ENCODE data around the gene CORO1C.

Gene CORO1C

GRCh38 chr12:108609537-108610335 lies 121.6 kb downstream of the CORO1C start:
- peaks cover 4% of the 10 kb centered on the region for H3K9me3 ChIP-seq (ENCODE audit: severe bottlenecking)
- TF ChIP-seq CTCF (IDR thresholded peaks at IDR 0.05; ENCODE audit: low read depth, low read length), result no peak
- DNase-seq, result no peak
- H3K36me3 ChIP-seq, result no peaks in the 10 kb centered on the region
- H3K4me3 ChIP-seq (ENCODE audit: low read depth, low read length), result no peak overlapping the region
- H3K27ac ChIP-seq, result no peak overlapping the region
- H3K27me3 ChIP-seq (ENCODE audit: insufficient read depth, low read depth, severe bottlenecking), result no peaks in the 10 kb centered on the region

GRCh38 chr12:108608616-108609015 lies 122.7 kb downstream of the CORO1C start:
- DNase-seq, result no peak
- Histone ChIP-seq H3K27ac (no peak overlapping the region), H3K27me3 (ENCODE audit: insufficient read depth, low read depth, severe bottlenecking) (no peaks in the 10 kb centered on the region), H3K4me3 (ENCODE audit: low read depth, low read length) (no peak overlapping the region), H3K9me3 (ENCODE audit: severe bottlenecking) (peaks cover 4% of the 10 kb centered on the region), H3K36me3 (no peaks in the 10 kb centered on the region)
- no peak for TF ChIP-seq CTCF (IDR thresholded peaks at IDR 0.05; ENCODE audit: low read depth, low read length)

GRCh38 chr12:108607981-108608600 lies 123.2 kb downstream of the CORO1C start:
- TF ChIP-seq CTCF (IDR thresholded peaks at IDR 0.05; ENCODE audit: low read depth, low read length), result no peak
- DNase-seq, result no peak
- Histone ChIP-seq H3K36me3 (no peaks in the 10 kb centered on the region), H3K27ac (no peak overlapping the region), H3K4me3 (ENCODE audit: low read depth, low read length) (no peak overlapping the region), H3K9me3 (ENCODE audit: severe bottlenecking) (peaks cover 4% of the 10 kb centered on the region), H3K27me3 (ENCODE audit: insufficient read depth, low read depth, severe bottlenecking) (no peaks in the 10 kb centered on the region)

- TF ChIP-seq CTCF (IDR thresholded peaks at IDR 0.05; ENCODE audit: low read depth, low read length), result no peak
- DNase-seq, result no peak
- no peak overlapping the region for H3K27ac ChIP-seq
- no peaks in the 10 kb centered on the region for H3K36me3 ChIP-seq
- no peaks in the 10 kb centered on the region for H3K27me3 ChIP-seq (ENCODE audit: insufficient read depth, low read depth, severe bottlenecking)
- H3K4me3 ChIP-seq (ENCODE audit: low read depth, low read length), result no peak overlapping the region
- H3K9me3 ChIP-seq (ENCODE audit: severe bottlenecking), result peaks cover 4% of the 10 kb centered on the region
Measured at GRCh38 chr12:108606492-108606891, 124.8 kb downstream of the CORO1C start.

GRCh38 chr12:108605690-108606406 lies 125.5 kb downstream of the CORO1C start:
- Histone ChIP-seq H3K27ac (no peak overlapping the region), H3K36me3 (no peaks in the 10 kb centered on the region), H3K9me3 (ENCODE audit: severe bottlenecking) (peaks cover 4% of the 10 kb centered on the region), H3K4me3 (ENCODE audit: low read depth, low read length) (no peak overlapping the region), H3K27me3 (ENCODE audit: insufficient read depth, low read depth, severe bottlenecking) (no peaks in the 10 kb centered on the region)
- no peak for TF ChIP-seq CTCF (IDR thresholded peaks at IDR 0.05; ENCODE audit: low read depth, low read length)
- no peak for DNase-seq

All from WERI-Rb-1 (cell line).